SK-N-MC (cell line): ENCODE data around the gene SLC45A2.

ENCODE experiments used
- EZH2 ChIP-seq: fragments of 200-600 bp; sonication (generic); IDR thresholded peaks from one replicate; pipeline ENCODE4 v1.6.1; 2017; ENCODE audit warnings: antibody characterized with exemption
- FOXP2 ChIP-seq: optimal IDR thresholded peaks from 2 replicates; pipeline ENCODE3; 2011; ENCODE audit warnings: mild to moderate bottlenecking, moderate library complexity; ENCODE audit not compliant: insufficient read depth; ENCODE audit errors: extremely low read length, control extremely low read depth

GRCh38 chr5:33978306-33978705 lies 6.2 kb downstream of the SLC45A2 start:
- TF ChIP-seq EZH2: no peak
- TF ChIP-seq FOXP2: no peak
